Neural cell (in vitro differentiated cells): ENCODE data around the gene ANKIB1.

Source experiments
- CTCF ChIP-seq: fragments of 450-650 bp; IDR thresholded peaks from 2 replicates; pipeline ENCODE4 v1.5.1; 2014; ENCODE audit warnings: antibody characterized with exemption, mild to moderate bottlenecking, moderate library complexity; ENCODE audit not compliant: poor library complexity, severe bottlenecking
- EZH2 ChIP-seq: fragments of 200-600, 300-800 bp; shearing (Covaris generic), sonication (generic); IDR thresholded peaks from 2 replicates; pipeline ENCODE4 v1.6.1; 2014; ENCODE audit warnings: antibody characterized with exemption, low read length, borderline replicate concordance, mild to moderate bottlenecking; ENCODE audit not compliant: insufficient read depth, poor library complexity, severe bottlenecking
- POLR2AphosphoS5 ChIP-seq: IDR thresholded peaks from 2 replicates; pipeline ENCODE4 v1.6.1; 2012

GRCh38 chr7:92206672-92207071 lies 39.1 kb upstream of the ANKIB1 start:
- no peak for TF ChIP-seq EZH2
- no peak for TF ChIP-seq POLR2AphosphoS5
- TF ChIP-seq CTCF = no peak
